ENCODE measurements around the gene BTBD7.

Gene BTBD7

DNA sequence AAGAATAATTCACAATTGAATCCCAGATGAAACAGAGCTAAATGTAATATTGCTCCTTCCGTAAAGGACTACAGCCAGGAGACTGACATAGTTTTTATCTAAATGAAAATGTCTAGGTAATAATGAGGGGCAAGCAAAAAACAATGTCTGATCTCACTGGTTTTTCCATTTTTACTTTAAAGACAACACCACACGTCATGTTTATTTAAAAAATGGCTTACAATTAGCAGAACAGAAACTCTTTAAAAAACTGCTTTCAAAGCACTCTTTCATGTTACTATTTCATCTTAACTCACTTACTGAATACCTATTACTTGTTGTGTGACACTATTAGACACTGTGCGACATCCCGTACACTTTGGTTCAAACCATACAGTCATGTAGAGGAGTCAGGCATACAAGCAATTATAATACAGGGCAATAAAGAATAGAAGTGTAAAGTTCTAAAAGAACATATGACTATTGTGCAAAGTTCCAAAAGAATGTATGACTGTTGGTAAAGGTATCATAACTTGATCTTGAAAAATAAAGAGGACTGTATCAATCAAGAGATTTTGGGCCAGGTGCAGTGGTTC, 9.1 kb downstream of the BTBD7 start:
- TF ChIP-seq FOXP2 (optimal IDR thresholded peaks at IDR 0.05; ENCODE audit: control extremely low read depth, extremely low read length, insufficient read depth) (no peak), POLR2AphosphoS5 (IDR thresholded peaks at IDR 0.05; ENCODE audit: borderline replicate concordance, low read depth, low read length) (no peak), EZH2 (IDR thresholded peaks at IDR 0.05) (no peak)
- Histone ChIP-seq H3K4me3 (no peak overlapping the region), H3K27ac (0 out of 2 replicates have a peak overlapping the region, but pooled peaks have one; percentile 25), H3K9me3 (ENCODE audit: low read depth, low read length) (no peaks in the 10 kb centered on the region), H3K9ac (ENCODE audit: insufficient read length) (no peak overlapping the region), H3K36me3 (ENCODE audit: insufficient read depth, low read length) (peaks cover 11% of the 10 kb centered on the region; the same call in 1 of the 2 replicates)
- DNase-seq (ENCODE audit: low read depth, low spot score), result no peak

DNA sequence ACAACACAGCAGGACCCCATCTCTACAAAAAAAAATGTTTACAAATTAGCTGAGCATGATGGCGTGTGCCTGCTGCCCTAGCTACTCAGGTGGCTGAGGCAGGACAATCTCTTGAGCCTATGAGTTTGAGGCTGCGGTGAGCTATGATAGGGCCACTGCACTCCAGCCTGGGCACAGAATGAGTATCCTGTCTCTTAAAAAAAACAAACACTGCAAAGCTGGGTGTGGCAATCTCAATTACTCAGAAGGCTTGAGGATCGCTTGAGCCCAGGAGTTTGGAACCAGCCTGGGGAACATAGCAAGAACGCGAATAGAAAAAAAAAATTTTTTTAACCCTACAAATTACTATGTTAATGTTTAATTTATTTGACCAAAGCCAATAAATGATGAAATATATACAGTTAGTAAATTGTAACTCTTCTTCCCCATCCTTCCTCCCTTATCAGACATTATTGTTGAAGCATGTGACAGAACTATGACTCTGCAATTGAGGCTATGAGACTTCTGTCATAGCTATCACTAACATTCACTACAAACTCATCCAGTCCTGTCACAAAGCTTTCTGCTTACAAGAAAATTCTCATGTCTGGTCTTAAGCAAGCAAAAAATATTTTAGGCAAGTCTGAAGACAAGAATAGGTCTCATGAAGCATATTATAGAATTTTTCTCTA, 9.8 kb downstream of the BTBD7 start:
- no peak for DNase-seq (ENCODE audit: low read depth, low spot score)
- Histone ChIP-seq H3K27ac (0 out of 2 replicates have a peak overlapping the region, but pooled peaks have one; percentile 25), H3K9me3 (ENCODE audit: low read depth, low read length) (no peaks in the 10 kb centered on the region), H3K4me3 (no peak overlapping the region), H3K9ac (ENCODE audit: insufficient read length) (no peak overlapping the region), H3K36me3 (ENCODE audit: insufficient read depth, low read length) (peaks cover 10% of the 10 kb centered on the region; the same call in 1 of the 2 replicates)
- no peak for TF ChIP-seq POLR2AphosphoS5 (IDR thresholded peaks at IDR 0.05; ENCODE audit: borderline replicate concordance, low read depth, low read length)
- no peak for TF ChIP-seq FOXP2 (optimal IDR thresholded peaks at IDR 0.05; ENCODE audit: control extremely low read depth, extremely low read length, insufficient read depth)
- no peak for TF ChIP-seq EZH2 (IDR thresholded peaks at IDR 0.05)

DNA sequence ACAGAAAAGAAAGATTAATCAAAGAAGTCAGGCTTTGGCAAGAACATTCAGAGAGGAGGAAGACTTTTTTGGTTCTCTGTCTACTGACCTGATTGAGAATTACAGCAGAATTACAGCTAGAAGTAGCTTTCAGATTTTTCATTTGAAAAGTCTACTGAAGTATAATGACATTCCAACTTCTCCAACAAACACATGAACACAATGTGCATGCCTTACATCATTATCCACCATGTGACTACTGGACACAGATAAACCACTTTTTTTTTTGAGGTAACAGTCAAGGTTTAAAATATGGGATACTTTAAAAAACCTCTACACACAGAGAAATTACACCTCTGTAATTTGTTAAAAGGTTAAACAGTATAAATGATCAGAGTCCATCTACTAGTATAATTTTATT, 12.3 kb downstream of the BTBD7 start:
- no peak overlapping the region for H3K4me3 ChIP-seq
- peak overlapping the region; percentile 48; the same call in 1 of the 2 replicates for H3K27ac ChIP-seq
- no peak for DNase-seq (ENCODE audit: low read depth, low spot score)
- TF ChIP-seq FOXP2 (optimal IDR thresholded peaks at IDR 0.05; ENCODE audit: control extremely low read depth, extremely low read length, insufficient read depth) (no peak), POLR2AphosphoS5 (IDR thresholded peaks at IDR 0.05; ENCODE audit: borderline replicate concordance, low read depth, low read length) (no peak), EZH2 (IDR thresholded peaks at IDR 0.05) (no peak)
- H3K9me3 ChIP-seq (ENCODE audit: low read depth, low read length), result no peaks in the 10 kb centered on the region
- peaks cover 14% of the 10 kb centered on the region; the same call in 1 of the 2 replicates for H3K36me3 ChIP-seq (ENCODE audit: insufficient read depth, low read length)
- no peak overlapping the region for H3K9ac ChIP-seq (ENCODE audit: insufficient read length)

DNA sequence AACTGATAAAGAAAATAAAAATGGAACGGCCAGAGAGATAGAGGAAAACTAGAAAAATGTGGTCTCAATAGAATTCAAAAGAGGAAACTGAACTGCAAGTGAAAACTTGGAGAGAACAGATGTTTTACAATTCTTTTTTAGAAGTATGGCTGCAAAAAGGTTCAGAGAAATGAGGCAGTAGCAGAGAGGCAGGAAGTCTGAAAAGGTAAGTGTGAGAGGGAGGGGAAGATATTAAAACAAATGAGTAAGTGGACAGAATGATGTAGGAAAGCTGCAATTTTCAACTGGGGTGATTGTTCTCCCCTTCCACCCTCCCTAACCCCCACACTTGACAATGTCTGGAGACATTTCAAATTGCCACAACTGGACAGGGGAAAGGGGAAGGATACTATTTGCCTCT, 12.9 kb downstream of the BTBD7 start:
- DNase-seq (ENCODE audit: low read depth, low spot score), result no peak
- H3K9me3 ChIP-seq (ENCODE audit: low read depth, low read length), result no peaks in the 10 kb centered on the region
- peak overlapping the region; percentile 48; the same call in 1 of the 2 replicates for H3K27ac ChIP-seq
- no peak overlapping the region for H3K4me3 ChIP-seq
- H3K36me3 ChIP-seq (ENCODE audit: insufficient read depth, low read length), result peaks cover 18% of the 10 kb centered on the region; the same call in 1 of the 2 replicates
- H3K9ac ChIP-seq (ENCODE audit: insufficient read length), result no peak overlapping the region
- TF ChIP-seq FOXP2 (optimal IDR thresholded peaks at IDR 0.05; ENCODE audit: control extremely low read depth, extremely low read length, insufficient read depth) (no peak), EZH2 (IDR thresholded peaks at IDR 0.05) (no peak), POLR2AphosphoS5 (IDR thresholded peaks at IDR 0.05; ENCODE audit: borderline replicate concordance, low read depth, low read length) (no peak)

DNA sequence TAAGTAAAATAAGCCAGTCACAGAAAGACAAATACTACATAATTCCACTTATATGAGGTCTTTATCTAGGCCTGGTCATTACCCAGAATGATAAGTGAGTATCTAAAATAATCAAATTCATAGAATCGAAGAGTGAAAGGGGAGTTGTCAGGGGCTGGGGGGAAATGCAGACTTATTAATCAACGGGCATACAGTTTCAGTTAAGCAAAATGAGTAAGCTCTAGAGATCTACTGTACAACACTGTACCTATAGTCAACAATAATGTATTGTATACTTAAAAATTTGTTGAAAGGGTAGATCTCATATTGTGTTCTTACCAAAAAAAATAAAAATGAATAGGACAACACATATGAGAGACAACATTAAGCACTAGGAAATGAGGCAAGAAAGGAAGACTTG, 13.3 kb downstream of the BTBD7 start:
- TF ChIP-seq EZH2 (IDR thresholded peaks at IDR 0.05) (no peak), POLR2AphosphoS5 (IDR thresholded peaks at IDR 0.05; ENCODE audit: borderline replicate concordance, low read depth, low read length) (no peak), FOXP2 (optimal IDR thresholded peaks at IDR 0.05; ENCODE audit: control extremely low read depth, extremely low read length, insufficient read depth) (no peak)
- DNase-seq (ENCODE audit: low read depth, low spot score), result no peak
- no peak overlapping the region for H3K9ac ChIP-seq (ENCODE audit: insufficient read length)
- H3K27ac ChIP-seq, result no peak overlapping the region
- H3K4me3 ChIP-seq, result no peak overlapping the region
- H3K9me3 ChIP-seq (ENCODE audit: low read depth, low read length), result no peaks in the 10 kb centered on the region
- peaks cover 18% of the 10 kb centered on the region; the same call in 1 of the 2 replicates for H3K36me3 ChIP-seq (ENCODE audit: insufficient read depth, low read length)

DNA sequence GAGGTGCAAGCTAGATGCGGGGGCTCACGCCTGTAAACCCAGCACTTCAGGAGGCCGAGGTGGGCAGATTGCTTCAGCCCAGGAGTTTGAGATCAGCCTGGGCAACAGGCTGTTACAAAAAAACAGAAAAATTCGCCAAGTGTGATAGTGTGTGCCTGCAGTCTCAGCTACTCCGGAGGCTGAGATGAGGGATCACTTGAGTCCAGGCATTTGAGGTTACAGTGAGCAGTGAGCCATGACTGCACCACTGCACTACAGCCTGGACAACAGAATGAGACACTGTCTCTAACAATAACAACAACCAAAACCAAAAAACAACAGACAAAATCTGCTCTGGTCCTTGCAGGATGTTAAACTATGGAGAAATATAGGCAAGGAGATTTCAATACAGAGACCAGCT, 13.9 kb downstream of the BTBD7 start:
- TF ChIP-seq EZH2 (IDR thresholded peaks at IDR 0.05), result no peak
- TF ChIP-seq FOXP2 (optimal IDR thresholded peaks at IDR 0.05; ENCODE audit: control extremely low read depth, extremely low read length, insufficient read depth), result no peak
- no peak for TF ChIP-seq POLR2AphosphoS5 (IDR thresholded peaks at IDR 0.05; ENCODE audit: borderline replicate concordance, low read depth, low read length)
- Histone ChIP-seq H3K9me3 (ENCODE audit: low read depth, low read length) (no peaks in the 10 kb centered on the region), H3K9ac (ENCODE audit: insufficient read length) (no peak overlapping the region), H3K27ac (peak overlapping the region; percentile 64; the same call in 1 of the 2 replicates), H3K36me3 (ENCODE audit: insufficient read depth, low read length) (peaks cover 18% of the 10 kb centered on the region; the same call in 1 of the 2 replicates), H3K4me3 (no peak overlapping the region)
- no peak for DNase-seq (ENCODE audit: low read depth, low spot score)

DNA sequence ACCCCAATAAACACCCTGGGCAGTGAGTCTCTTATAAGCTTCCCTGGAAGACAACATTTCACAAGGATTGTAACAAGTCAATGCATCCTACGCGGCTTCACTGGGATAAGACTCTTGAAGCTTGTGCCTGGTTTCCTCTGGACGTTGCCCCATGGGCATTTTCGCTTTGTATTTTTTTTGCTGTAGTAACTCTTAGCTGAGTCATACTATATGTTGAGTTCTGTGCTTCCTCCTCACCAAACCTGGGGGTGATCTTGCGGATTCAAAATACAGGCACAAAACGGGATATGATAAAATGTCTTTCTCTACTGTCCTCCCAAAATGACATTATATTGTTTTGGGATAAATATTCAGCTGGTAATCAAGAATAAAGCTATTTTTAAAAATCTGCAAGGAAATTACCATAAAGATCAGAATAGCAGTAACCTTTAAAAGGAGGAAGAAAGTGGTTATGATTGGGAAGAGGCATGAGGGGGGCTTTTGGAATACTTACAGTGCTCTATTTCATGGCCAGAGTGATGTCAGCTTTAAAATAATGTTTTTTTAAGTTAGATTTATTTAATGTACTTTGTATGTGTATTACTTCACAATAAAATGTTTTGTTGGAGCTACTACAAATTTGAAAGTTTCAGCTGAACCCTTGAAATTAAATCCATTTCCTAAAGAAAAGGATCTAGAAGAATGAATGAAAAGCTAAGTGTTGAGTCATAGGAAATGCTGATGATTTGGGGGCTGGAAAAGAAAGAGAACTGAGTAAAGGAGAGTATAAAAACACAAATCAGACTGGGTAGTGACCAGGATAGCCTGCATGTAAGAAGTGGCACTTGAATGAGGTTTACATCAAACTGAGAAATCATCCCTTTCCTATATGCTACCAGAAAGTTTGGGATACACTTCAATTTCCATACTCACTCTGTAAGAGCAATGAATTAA, 14.7 kb downstream of the BTBD7 start:
- DNase-seq (ENCODE audit: low read depth, low spot score), result no peak
- H3K4me3 ChIP-seq, result no peak overlapping the region
- H3K9me3 ChIP-seq (ENCODE audit: low read depth, low read length), result no peaks in the 10 kb centered on the region
- no peak for TF ChIP-seq POLR2AphosphoS5 (IDR thresholded peaks at IDR 0.05; ENCODE audit: borderline replicate concordance, low read depth, low read length)
- TF ChIP-seq FOXP2 (optimal IDR thresholded peaks at IDR 0.05; ENCODE audit: control extremely low read depth, extremely low read length, insufficient read depth), result no peak
- no peak for TF ChIP-seq EZH2 (IDR thresholded peaks at IDR 0.05)
- H3K27ac ChIP-seq, result peak overlapping the region; percentile 64; the same call in 1 of the 2 replicates
- H3K36me3 ChIP-seq (ENCODE audit: insufficient read depth, low read length), result peaks cover 18% of the 10 kb centered on the region; the same call in 1 of the 2 replicates
- H3K9ac ChIP-seq (ENCODE audit: insufficient read length), result no peak overlapping the region

Data from SK-N-MC (cell line).